ENCODE data around the gene PPFIA3.
A peak's percentile ranks its signal among the peaks of the same experiment; 100 is the strongest.
"Not testable (repeated sequence)": the region's sequence is repeated elsewhere in the genome, so short reads cannot be mapped to it uniquely, and the experiment has no call there.

Gene PPFIA3

GRCh38 chr19:49119411-49120324 is at the start of gene PPFIA3:
TSS of gene PPFIA3 (plus strand) at chr19:49119544. CDS start at chr19:49127874, 8,330 bp downstream.
- ATAC-seq (no peak), DNase-seq (peak; percentile 22 to 37)
- Mint-ChIP-seq H3K9me3 (no peaks in the 10 kb centered on the region), H3K27me3 (peaks cover 18% of the 10 kb centered on the region), H3K4me3 (peak within 1 kb of the TSS; percentile 85 to 96), H3K27ac (peak within 1 kb of the TSS; percentile 87 to 97), H3K4me1 (peaks cover 48% of the 10 kb centered on the region)

- peaks cover 5 to 16% of the 10 kb centered on the region in 2 donors for H3K9me3 Mint-ChIP-seq
- peaks cover 97% of the 10 kb centered on the region for H3K27me3 Mint-ChIP-seq
- ATAC-seq (no peak), DNase-seq (no peak)
- peaks cover 12% of the 10 kb centered on the region for H3K4me1 Mint-ChIP-seq
- no peak overlapping the region for H3K4me3 Mint-ChIP-seq
- H3K27ac Mint-ChIP-seq, result no peak overlapping the region
Observed at GRCh38 chr19:49070416-49070815, 48.9 kb upstream of the PPFIA3 start.

GRCh38 chr19:49071860-49072547 is 47.3 kb upstream of the PPFIA3 start:
- Mint-ChIP-seq H3K27ac (no peak overlapping the region), H3K4me1 (peaks cover 12% of the 10 kb centered on the region), H3K27me3 (peaks cover 92% of the 10 kb centered on the region), H3K4me3 (peak overlapping the region in 1 of 2 donors; percentile 16), H3K9me3 (peaks cover 5 to 16% of the 10 kb centered on the region in 2 donors)
- ATAC-seq, result no peak
- DNase-seq, result no peak

- DNase-seq (no peak), ATAC-seq (no peak)
- Mint-ChIP-seq H3K4me1 (peaks cover 12% of the 10 kb centered on the region), H3K27ac (no peak overlapping the region), H3K4me3 (peak overlapping the region; percentile 9 to 78), H3K9me3 (peaks cover 5 to 16% of the 10 kb centered on the region in 2 donors), H3K27me3 (peaks cover 74% of the 10 kb centered on the region)
Observed at GRCh38 chr19:49073514-49074378, 45.6 kb upstream of the PPFIA3 start.

GRCh38 chr19:49074869-49075268 is 44.5 kb upstream of the PPFIA3 start:
- H3K27ac Mint-ChIP-seq, H3K9me3 Mint-ChIP-seq, H3K4me3 Mint-ChIP-seq, ATAC-seq: not testable (repeated sequence)
- Mint-ChIP-seq H3K27me3 (peaks cover 63% of the 10 kb centered on the region), H3K4me1 (peaks cover 12% of the 10 kb centered on the region)
- DNase-seq, result peak in 1 of 2 donors; percentile 37

GRCh38 chr19:49080392-49080791 is 39.0 kb upstream of the PPFIA3 start:
- Mint-ChIP-seq H3K4me3 (no peak overlapping the region), H3K27me3 (peaks cover 11% of the 10 kb centered on the region), H3K9me3 (no peaks in the 10 kb centered on the region), H3K27ac (peak overlapping the region in 1 of 2 donors; percentile 50), H3K4me1 (peaks cover 9% of the 10 kb centered on the region)
- DNase-seq (no peak), ATAC-seq (no peak)

GRCh38 chr19:49081273-49081672 is 38.1 kb upstream of the PPFIA3 start:
- Mint-ChIP-seq H3K27ac (no peak overlapping the region), H3K4me3 (no peak overlapping the region), H3K4me1 (peaks cover 13% of the 10 kb centered on the region), H3K9me3 (no peaks in the 10 kb centered on the region), H3K27me3 (peaks cover 2% of the 10 kb centered on the region)
- ATAC-seq, result no peak
- DNase-seq, result no peak

- H3K4me1 Mint-ChIP-seq, result peaks cover 39% of the 10 kb centered on the region
- no peaks in the 10 kb centered on the region for H3K9me3 Mint-ChIP-seq
- peak overlapping the region; percentile 97 to 100 for H3K27ac Mint-ChIP-seq
- ATAC-seq (no peak), DNase-seq (no peak)
- no peaks in the 10 kb centered on the region for H3K27me3 Mint-ChIP-seq
- H3K4me3 Mint-ChIP-seq, result peak overlapping the region; percentile 98 to 99
Observed at GRCh38 chr19:49084206-49085019, 34.9 kb upstream of the PPFIA3 start.

GRCh38 chr19:49085020-49085867 is 34.1 kb upstream of the PPFIA3 start, which contains the start of gene SNRNP70:
TSS of gene SNRNP70 (plus strand) at chr19:49085451. CDS start at chr19:49086415, 964 bp downstream.
- ATAC-seq (peak; percentile 97), DNase-seq (peak; percentile 100)
- Mint-ChIP-seq H3K4me1 (peaks cover 43% of the 10 kb centered on the region), H3K9me3 (no peaks in the 10 kb centered on the region), H3K27me3 (no peaks in the 10 kb centered on the region), H3K4me3 (peak within 1 kb of the TSS; percentile 98 to 99), H3K27ac (peak within 1 kb of the TSS; percentile 97 to 100)

- ATAC-seq, result no peak
- Mint-ChIP-seq H3K4me1 (peaks cover 49% of the 10 kb centered on the region), H3K9me3 (no peaks in the 10 kb centered on the region), H3K27me3 (no peaks in the 10 kb centered on the region), H3K4me3 (peak overlapping the region; percentile 98 to 99), H3K27ac (peak overlapping the region; percentile 97 to 100)
- no peak for DNase-seq
Observed at GRCh38 chr19:49085868-49086232, 33.5 kb upstream of the PPFIA3 start.

- no peak for DNase-seq
- peaks cover 54% of the 10 kb centered on the region for H3K4me1 Mint-ChIP-seq
- peak overlapping the region; percentile 98 to 99 for H3K4me3 Mint-ChIP-seq
- no peaks in the 10 kb centered on the region for H3K9me3 Mint-ChIP-seq
- H3K27me3 Mint-ChIP-seq, result no peaks in the 10 kb centered on the region
- H3K27ac Mint-ChIP-seq, result peak overlapping the region; percentile 97 to 100
- ATAC-seq, result no peak
Observed at GRCh38 chr19:49086296-49086695, 33.0 kb upstream of the PPFIA3 start.

GRCh38 chr19:49091391-49092038 is 27.8 kb upstream of the PPFIA3 start:
- DNase-seq, result no peak
- no peak overlapping the region for H3K4me3 Mint-ChIP-seq
- no peaks in the 10 kb centered on the region for H3K9me3 Mint-ChIP-seq
- peak overlapping the region; percentile 38 to 78 for H3K27ac Mint-ChIP-seq
- H3K4me1 Mint-ChIP-seq, result peaks cover 53% of the 10 kb centered on the region
- peak; percentile 52 for ATAC-seq
- no peaks in the 10 kb centered on the region for H3K27me3 Mint-ChIP-seq

- peak overlapping the region in 1 of 2 donors; percentile 54 for H3K27ac Mint-ChIP-seq
- H3K27me3 Mint-ChIP-seq, result no peaks in the 10 kb centered on the region
- H3K9me3 Mint-ChIP-seq, result no peaks in the 10 kb centered on the region
- no peak overlapping the region for H3K4me3 Mint-ChIP-seq
- ATAC-seq (no peak), DNase-seq (no peak)
- peaks cover 42% of the 10 kb centered on the region for H3K4me1 Mint-ChIP-seq
Observed at GRCh38 chr19:49092686-49093085, 26.7 kb upstream of the PPFIA3 start.
